GM19035 (cell line): ENCODE results near the gene EHF.

Source experiments
- ATAC-seq: cut with Tn5 transposase; IDR thresholded peaks from one replicate; pipeline ENCODE4 v1.9.1; 2021; ENCODE audit not compliant: unreplicated experiment

Gene EHF

GRCh38 chr11:34643311-34643710 is 22.4 kb downstream of the EHF start:
- no peak for ATAC-seq

DNA sequence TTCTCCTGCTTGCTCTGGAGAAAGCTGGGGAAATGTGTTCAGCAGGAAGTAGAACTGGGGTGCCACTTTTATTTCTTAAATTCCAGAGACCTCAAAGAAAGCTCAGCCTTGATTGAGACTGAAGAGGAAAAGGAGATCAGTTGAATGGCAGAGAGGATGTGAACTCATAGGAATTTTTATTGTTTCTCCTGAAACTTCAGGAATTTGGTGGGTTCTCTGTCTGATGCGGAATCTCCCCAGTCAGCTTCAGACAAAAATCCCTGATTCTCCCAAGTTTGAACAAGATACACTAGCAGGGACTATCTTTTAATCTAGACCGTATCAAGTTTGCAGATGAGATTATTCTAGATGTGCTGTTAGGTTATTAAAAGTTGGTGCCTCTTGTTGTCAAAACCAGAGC is 23.0 kb downstream of the EHF start:
- ATAC-seq: no peak

DNA sequence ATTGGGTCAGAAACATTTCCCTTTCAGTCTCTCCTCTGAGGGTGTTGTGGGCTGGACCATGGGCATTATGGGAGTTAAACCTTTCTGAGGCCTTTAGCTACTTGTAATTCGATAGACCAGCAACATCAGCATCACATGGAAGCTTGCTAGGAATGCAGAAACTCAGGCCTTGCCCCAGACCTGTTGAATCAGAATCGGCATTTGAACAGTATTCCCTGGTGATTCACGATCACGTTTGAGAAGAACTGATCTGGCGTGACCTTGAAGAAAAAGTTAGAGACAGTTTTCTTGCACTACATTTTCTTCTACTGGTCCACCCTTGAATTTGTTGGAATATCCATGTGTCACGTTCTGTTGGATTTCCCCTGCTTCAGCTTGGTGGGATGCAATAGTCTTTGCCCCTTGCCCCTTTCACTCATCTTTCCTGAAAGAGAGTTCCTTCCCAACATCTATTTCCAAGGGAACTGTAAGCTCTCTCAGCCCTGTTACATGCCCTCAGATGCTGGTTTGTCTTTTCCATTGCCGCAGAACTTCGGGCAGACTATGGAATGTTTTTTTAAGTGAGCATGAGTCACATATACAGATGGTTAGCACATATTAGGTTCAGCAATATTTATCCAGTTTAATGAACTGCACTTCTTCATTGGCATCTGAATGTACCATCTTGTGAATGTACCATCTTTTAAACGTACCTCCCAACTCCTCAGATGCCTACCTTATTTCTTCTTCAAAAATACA is 23.9 kb downstream of the EHF start:
- no peak for ATAC-seq

DNA sequence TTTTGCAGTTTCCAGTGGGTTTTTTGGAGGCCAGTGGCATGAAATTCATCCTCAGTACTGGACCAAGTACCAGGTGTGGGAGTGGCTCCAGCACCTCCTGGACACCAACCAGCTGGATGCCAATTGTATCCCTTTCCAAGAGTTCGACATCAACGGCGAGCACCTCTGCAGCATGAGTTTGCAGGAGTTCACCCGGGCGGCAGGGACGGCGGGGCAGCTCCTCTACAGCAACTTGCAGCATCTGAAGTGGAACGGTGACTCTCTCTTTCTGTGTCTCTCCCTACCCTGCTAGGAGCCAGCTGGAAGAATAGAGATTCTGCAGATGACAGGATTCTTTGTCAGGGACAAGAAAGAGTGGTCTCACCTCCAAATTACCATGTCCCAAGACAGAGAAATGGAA is 25.5 kb downstream of the EHF start:
- no peak for ATAC-seq

DNA sequence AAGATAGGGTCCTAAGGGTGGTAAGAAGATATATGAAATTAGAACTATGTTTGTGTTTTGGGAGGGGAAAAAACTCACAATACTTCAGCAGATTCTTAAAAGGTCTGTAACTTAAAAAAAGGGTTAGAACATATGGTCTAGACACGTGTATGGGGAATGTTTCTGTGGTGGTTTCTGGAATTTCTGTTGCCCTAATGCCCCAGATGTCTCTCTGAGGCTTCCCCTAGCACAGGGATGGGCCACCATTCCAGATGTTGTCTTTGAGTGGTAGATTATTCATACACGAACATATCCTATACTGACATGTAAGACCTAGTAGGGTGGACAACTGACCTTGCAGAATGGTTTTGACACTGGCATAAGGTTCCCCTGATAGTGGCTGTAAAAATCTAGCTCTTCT is 26.2 kb downstream of the EHF start:
- ATAC-seq: no peak

GRCh38 chr11:34647532-34647931 is 26.6 kb downstream of the EHF start:
- no peak for ATAC-seq

DNA sequence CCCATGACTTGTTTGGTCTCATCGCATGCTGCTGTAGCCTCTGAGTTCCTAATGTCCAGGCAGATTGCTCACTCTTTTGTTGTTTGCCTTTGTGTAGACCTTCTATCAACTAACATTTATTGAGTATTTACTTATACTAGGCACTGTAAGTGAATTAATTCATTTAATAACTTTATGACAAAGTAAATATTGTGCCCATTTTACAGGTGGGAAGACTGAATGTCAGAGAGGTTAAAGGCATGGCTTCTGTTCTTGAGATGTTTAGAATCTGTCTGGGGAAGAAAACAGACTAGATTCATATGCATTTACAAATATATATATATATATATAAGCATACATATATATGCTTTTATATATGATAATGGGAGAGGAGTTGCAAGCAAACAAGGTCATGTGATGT is 27.1 kb downstream of the EHF start:
- ATAC-seq: no peak

DNA sequence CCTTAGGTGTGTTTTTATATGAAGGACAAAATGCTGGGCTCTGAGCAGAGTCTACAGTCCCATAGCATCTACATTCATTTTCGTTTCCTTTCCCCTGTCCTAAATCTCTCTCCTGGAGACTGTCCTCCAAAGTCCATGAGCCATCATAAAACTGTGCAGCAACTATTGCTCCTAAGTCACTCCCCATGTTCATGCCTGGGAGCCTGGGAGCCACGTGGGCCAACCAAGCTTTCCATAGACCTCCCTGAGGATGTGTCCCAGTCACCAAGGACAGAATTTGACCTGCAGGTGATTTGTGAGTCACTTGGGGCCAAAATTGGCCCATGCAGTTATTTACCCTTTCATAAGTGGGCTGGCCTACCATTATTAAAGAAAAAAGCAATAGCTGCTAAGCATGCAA is 28.7 kb downstream of the EHF start:
- no peak for ATAC-seq

GRCh38 chr11:34650528-34650927 is 29.6 kb downstream of the EHF start:
- peak; percentile 95 for ATAC-seq

DNA sequence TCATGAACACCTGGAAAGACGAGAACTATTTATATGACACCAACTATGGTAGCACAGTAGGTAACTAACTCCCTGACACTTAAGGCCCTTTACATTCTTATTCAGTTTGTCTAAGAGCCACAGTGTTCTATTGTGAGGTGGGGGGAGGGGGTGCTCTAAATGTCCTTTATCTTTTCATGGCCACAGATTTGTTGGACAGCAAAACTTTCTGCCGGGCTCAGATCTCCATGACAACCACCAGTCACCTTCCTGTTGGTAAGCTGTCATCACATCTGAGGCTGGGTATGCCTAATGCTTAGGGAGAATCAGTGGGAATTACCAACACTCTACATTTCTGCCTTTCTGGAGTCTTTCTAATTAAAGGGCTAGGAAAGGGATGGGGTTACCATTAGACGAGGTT is 30.7 kb downstream of the EHF start:
- ATAC-seq: no peak

DNA sequence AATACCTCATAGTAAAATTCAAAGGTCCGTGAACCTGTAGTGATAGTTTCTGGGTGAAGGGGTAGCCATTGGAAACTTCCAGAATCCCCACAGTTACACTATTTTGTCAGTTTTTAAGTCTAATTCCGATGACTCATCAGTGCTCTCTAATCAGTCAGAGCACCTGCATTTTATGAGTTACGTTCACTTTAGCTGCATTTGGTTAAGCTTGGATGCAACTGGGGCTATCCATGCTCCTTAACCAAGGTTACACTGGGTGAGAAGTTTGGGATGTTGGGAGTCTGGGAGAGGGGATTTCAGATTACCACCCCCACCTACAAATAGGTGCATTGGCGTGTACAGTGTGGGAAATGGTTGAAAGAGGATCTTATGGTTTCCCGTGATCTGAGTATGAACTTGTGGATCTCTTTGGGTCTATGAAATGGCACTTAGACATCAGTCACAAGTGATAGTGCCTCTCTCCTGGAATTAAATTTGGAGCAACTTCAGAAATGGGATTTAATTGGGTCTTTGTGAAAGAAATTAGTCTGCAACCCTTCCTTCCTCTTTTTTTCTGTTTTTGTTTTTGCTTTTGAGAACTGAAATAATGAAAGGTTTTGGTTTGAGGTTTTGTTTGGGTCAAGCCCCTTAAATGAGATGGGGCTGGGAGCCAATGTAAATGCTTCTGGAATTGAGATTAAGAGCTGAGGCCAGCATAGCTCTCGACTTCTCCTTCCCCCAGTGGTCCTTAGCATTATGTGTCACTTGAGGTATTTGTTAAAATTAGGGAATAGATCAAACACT is 31.5 kb downstream of the EHF start:
- no peak for ATAC-seq

DNA sequence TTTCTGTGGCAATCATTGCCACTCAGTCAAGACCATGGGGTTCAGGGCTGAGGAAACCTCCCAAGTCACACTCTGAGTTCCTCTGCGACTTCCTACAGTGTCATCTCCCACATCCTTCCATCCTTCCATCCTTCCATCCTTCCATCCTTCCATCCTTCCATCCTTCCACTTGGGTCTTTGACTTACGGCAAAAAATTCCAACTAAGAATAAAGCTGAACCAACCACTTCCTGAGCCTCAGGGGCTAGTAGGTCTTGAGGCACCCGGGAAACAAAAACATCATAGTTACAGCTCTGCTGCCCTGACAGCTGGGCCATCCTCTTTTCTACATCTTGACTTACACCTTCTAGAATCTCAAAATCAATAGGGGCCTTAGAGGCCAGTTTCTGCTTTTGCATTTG is 32.1 kb downstream of the EHF start:
- no peak for ATAC-seq

DNA sequence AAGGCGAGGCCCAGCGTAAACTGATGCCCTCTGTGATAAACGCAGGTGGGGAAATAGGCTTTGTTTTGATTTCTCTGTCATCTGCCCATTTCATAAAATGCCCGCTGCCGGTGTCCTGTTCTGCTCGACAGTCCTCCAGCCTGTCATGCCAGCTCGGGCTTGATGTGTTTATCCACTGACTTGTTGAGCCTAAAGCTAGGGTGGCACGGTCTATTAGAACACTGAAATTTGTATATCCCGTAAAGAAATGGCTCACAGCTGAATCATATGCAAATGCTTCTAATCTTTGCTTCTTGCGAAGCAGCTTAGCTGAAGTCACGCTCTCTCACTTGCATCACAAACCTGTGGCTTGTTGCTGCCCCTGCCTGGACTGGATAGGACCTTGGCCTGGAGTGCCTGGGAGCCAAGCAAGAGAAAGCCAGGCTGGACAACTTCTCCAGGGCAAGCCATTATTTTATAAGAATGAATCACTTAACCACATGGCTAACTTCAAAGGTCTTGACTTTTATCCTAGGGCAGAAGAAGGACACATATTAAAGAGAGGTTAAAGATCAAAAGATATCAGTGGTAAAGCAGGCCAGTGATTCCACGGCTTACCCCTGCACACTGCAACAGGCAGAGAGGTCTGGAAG is 33.1 kb downstream of the EHF start:
- ATAC-seq: no peak

- ATAC-seq: no peak
Observed at GRCh38 chr11:34654483-34655334, 33.8 kb downstream of the EHF start.

- ATAC-seq: no peak
Observed at GRCh38 chr11:34655335-34656008, 34.6 kb downstream of the EHF start.

DNA sequence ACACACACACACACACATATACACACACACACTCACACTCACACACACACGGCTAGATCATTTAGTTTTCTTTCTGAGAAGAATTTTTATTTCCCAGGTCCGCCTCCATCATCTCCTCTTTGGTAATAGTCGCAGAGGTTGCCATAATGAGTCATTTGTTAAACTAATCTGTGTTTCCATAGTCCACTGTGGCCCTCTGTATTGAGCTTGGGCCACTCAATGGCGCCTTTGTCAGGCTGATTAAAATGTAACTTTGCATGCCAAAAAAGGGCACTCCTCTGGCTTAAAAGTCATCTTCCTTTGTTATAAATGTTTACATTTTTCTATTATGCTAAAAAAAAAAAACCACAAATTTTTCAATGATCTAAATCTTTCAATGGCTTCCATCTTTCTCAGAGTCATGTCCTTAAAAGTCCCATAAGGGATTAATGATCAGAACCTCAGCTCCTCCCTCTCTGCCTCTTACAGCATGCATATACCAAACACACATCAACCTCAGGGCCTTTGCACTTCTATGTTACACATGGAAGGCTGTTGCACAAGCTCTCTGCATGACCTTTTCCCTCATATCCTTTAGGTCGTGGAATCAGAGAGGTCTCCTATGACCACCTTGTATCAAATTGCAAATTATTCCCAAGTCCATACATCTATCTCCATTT is 35.3 kb downstream of the EHF start:
- ATAC-seq: no peak

- no peak for ATAC-seq
Observed at GRCh38 chr11:34658071-34659015, 37.5 kb downstream of the EHF start.

- no peak for ATAC-seq
Observed at GRCh38 chr11:34659096-34659733, 38.3 kb downstream of the EHF start.
